HepG2 (cell line): ENCODE results near the gene ZNF845. TPM values are rescaled to one million over a fixed set of nuclear protein-coding genes. Genes with fewer than 3 reads are reported as not detected.
A peak's percentile ranks its signal among the peaks of the same experiment; 100 is the strongest.

ENCODE experiments used
- AGO1 ChIP-seq: fragments of 200-400 bp; formaldehyde crosslinking; IDR thresholded peaks from 2 replicates; pipeline ENCODE4 v1.6.1; 2017; ENCODE audit warnings: mild to moderate bottlenecking, low read depth, low read length, moderate library complexity; ENCODE audit not compliant: poor library complexity, severe bottlenecking
- CAMTA2 ChIP-seq: sonication (generic); formaldehyde crosslinking; IDR thresholded peaks from 2 replicates; pipeline ENCODE4 v1.4.0; 2020; ENCODE audit warnings: mild to moderate bottlenecking, missing genetic modification reagents, borderline replicate concordance
- FOXM1 ChIP-seq: sonication (generic); formaldehyde crosslinking; IDR thresholded peaks from 2 replicates; pipeline ENCODE4 v1.5.0; 2020; ENCODE audit warnings: missing genetic modification reagents
- HIVEP1 ChIP-seq: sonication (generic); formaldehyde crosslinking; IDR thresholded peaks from 2 replicates; pipeline ENCODE4 v1.4.0; 2020; ENCODE audit warnings: mild to moderate bottlenecking, missing genetic modification reagents
- MBD4 ChIP-seq: IDR thresholded peaks from 2 replicates; pipeline ENCODE4 v1.6.1; 2012; ENCODE audit warnings: low read length, inconsistent platforms, borderline replicate concordance
- MEIS1 ChIP-seq: sonication (generic); formaldehyde crosslinking; IDR thresholded peaks from 2 replicates; pipeline ENCODE4 v1.9.0; 2021; ENCODE audit warnings: mild to moderate bottlenecking, missing genetic modification reagents, moderate library complexity, borderline replicate concordance
- MEIS2 ChIP-seq: sonication (generic); formaldehyde crosslinking; IDR thresholded peaks from 2 replicates; pipeline ENCODE4 v1.9.0; 2021; ENCODE audit warnings: mild to moderate bottlenecking, missing genetic modification reagents
- MLLT10 ChIP-seq: sonication (generic); formaldehyde crosslinking; IDR thresholded peaks from 2 replicates; pipeline ENCODE4 v1.4.0; 2020; ENCODE audit warnings: missing genetic modification reagents
- NR2F1 ChIP-seq, 2 experiments: fragments of 450-650 bp in 1 of 2; formaldehyde crosslinking in 1 of 2; IDR thresholded peaks; 2 replicates each; pipeline versions ENCODE4 v1.5.0 to v1.6.1; 2016 to 2020; ENCODE audit warnings: mild to moderate bottlenecking in 1 of 2, missing compliant biosample characterization in 1 of 2, missing genetic modification reagents in 1 of 2, moderate library complexity in 1 of 2
- POLR2G ChIP-seq: fragments of 200-400 bp; formaldehyde crosslinking; IDR thresholded peaks from 2 replicates; pipeline ENCODE4 v1.6.1; 2018; ENCODE audit warnings: mild to moderate bottlenecking, low read depth, low read length, moderate library complexity
- RFX5 ChIP-seq: IDR thresholded peaks from 2 replicates; pipeline ENCODE4 v1.6.1; 2011; ENCODE audit warnings: low read depth, low read length, improper control_type of control experiment
- SALL1 ChIP-seq: sonication (generic); formaldehyde crosslinking; IDR thresholded peaks from 2 replicates; pipeline ENCODE4 v1.8.0; 2022; ENCODE audit warnings: mild to moderate bottlenecking, missing genetic modification reagents
- SNAI1 ChIP-seq: sonication (generic); formaldehyde crosslinking; IDR thresholded peaks from 2 replicates; pipeline ENCODE4 v1.5.0; 2020; ENCODE audit warnings: mild to moderate bottlenecking, missing genetic modification reagents, borderline replicate concordance
- SP4 ChIP-seq: sonication (generic); formaldehyde crosslinking; IDR thresholded peaks from 2 replicates; pipeline ENCODE4 v1.8.1; 2023; ENCODE audit warnings: mild to moderate bottlenecking, missing genetic modification reagents
- TAF15 ChIP-seq: fragments of 200-400 bp; formaldehyde crosslinking; IDR thresholded peaks from one replicate; pipeline ENCODE4 v1.6.1; 2018; ENCODE audit warnings: mild to moderate bottlenecking, low read depth, low read length; ENCODE audit not compliant: poor library complexity, severe bottlenecking
- TBL1XR1 ChIP-seq: fragments of 150-350 bp; IDR thresholded peaks from 2 replicates; pipeline ENCODE4 v1.6.1; 2014; ENCODE audit warnings: borderline replicate concordance, low read length; ENCODE audit not compliant: partially characterized antibody
- TOE1 ChIP-seq: sonication (generic); formaldehyde crosslinking; IDR thresholded peaks from 2 replicates; pipeline ENCODE4 v1.4.0; 2020; ENCODE audit warnings: mild to moderate bottlenecking, missing genetic modification reagents
- ZNF263 ChIP-seq: sonication (generic); formaldehyde crosslinking; IDR thresholded peaks from 2 replicates; pipeline ENCODE4 v1.4.0; 2020; ENCODE audit warnings: missing genetic modification reagents
- ZNF274 ChIP-seq: sonication (generic); formaldehyde crosslinking; IDR thresholded peaks from 2 replicates; pipeline ENCODE4 v1.5.1; 2020; ENCODE audit warnings: mild to moderate bottlenecking, missing genetic modification reagents
- ZNF30 ChIP-seq: sonication (generic); formaldehyde crosslinking; IDR thresholded peaks from 2 replicates; pipeline ENCODE4 v1.5.0; 2020; ENCODE audit warnings: mild to moderate bottlenecking, missing genetic modification reagents
- ZNF337 ChIP-seq: sonication (generic); formaldehyde crosslinking; IDR thresholded peaks from 2 replicates; pipeline ENCODE4 v1.5.1; 2020; ENCODE audit warnings: missing genetic modification reagents, low read depth, mild to moderate bottlenecking, borderline replicate concordance
- ZNF354B ChIP-seq: sonication (generic); formaldehyde crosslinking; IDR thresholded peaks from 2 replicates; pipeline ENCODE4 v1.8.0; 2022; ENCODE audit warnings: mild to moderate bottlenecking, missing genetic modification reagents
- ZNF557 ChIP-seq: sonication (generic); formaldehyde crosslinking; IDR thresholded peaks from 2 replicates; pipeline ENCODE4 v1.4.0; 2020; ENCODE audit warnings: missing genetic modification reagents
- ZNF616 ChIP-seq: sonication (generic); formaldehyde crosslinking; IDR thresholded peaks from 2 replicates; pipeline ENCODE4 v1.5.0; 2020; ENCODE audit warnings: low read depth, mild to moderate bottlenecking, missing genetic modification reagents
- ZNF652 ChIP-seq: IDR thresholded peaks from 2 replicates; pipeline ENCODE4 v1.6.1; 2016; ENCODE audit warnings: low read depth, borderline replicate concordance
- polyA plus RNA-seq, 8 experiments: library from polyadenylated mRNA; depleted of rRNA in 3 of 8; stranded (reverse) in 7 of 8; unstranded in 1 of 8; fragments of >200 nt; fragmentation: Illumina TruSeq in 4 of 8; extraction: Trizol in 4 of 8; gene quantifications; 2 replicates each; pipeline versions ENCODE4 v1.2.1 to v1.2.3, GENCODE V29; 2011 to 2016; ENCODE audit warnings: low read depth in 4 of 8, missing spikeins in 1 of 8, mixed read lengths in 1 of 8; ENCODE audit not compliant: insufficient read depth in 1 of 8
- total RNA-seq, 5 experiments: library from RNA; depleted of rRNA; stranded (reverse); fragments of >200 nt; fragmentation: Illumina TruSeq; extraction: Trizol; gene quantifications; 2 replicates each; pipeline ENCODE4 v1.2.3, GENCODE V29; 2016; ENCODE audit warnings: low read depth in 1 of 5
- TF ChIP-seq, protein P1 (sequence below): sonication (generic); formaldehyde crosslinking; IDR thresholded peaks from 2 replicates; pipeline ENCODE4 v1.5.1; 2020; ENCODE audit warnings: missing genetic modification reagents, mild to moderate bottlenecking, borderline replicate concordance
- TF ChIP-seq, protein P2 (sequence below): sonication (generic); formaldehyde crosslinking; IDR thresholded peaks from 2 replicates; pipeline ENCODE4 v1.4.0; 2020; ENCODE audit warnings: missing genetic modification reagents

ZNF845 gene
- total and polyA plus RNA-seq, 2 of the 13 experiments (the other 11 are each of a cell fraction or from before 2014, with no cell fraction given) = 1.7 to 9.6 TPM

DNA sequence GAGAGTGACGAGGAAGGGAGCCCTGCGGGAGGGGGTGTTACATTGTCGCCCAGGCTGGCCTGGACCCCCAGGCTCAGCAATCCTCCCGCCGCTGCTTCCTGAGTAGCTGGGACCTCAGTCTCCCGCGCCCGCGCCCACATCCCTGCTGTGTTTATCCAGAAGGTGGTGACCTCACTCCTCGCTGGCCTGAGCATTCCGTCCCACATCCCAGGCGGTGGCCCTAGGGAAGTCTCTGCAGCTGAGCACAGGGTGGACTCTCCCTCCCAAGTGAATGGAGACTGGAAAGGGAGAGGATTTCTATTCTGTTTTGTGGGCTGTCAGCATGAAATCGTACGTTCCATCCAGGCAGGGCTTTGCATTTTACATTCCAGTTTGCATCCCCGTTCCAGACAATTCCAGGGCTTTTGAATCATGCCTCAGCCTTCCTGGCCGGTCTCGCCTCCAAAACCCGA, 61.0 kb downstream of the ZNF845 start (continued):
- TF ChIP-seq MBD4 = no peak
- TF ChIP-seq POLR2G = no peak
- TF ChIP-seq, protein P1, sequence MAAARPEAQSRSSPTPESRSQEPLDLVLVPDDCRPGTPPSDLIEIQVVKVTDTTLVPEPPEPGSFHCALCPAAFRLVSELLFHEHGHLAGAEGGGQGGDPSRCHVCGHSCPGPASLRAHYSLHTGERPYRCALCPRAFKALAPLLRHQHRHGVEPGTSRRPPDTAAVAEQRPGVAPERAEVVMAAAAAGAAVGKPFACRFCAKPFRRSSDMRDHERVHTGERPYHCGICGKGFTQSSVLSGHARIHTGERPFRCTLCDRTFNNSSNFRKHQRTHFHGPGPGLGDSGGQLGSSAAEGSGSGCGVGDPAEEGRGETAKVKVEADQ = no peak
- no peak for TF ChIP-seq RFX5
- no peak for TF ChIP-seq ZNF30 (CRISPR knock-in tag)
- TF ChIP-seq ZNF652 (CRISPR knock-in tag) = no peak
- TF ChIP-seq ZNF616 (CRISPR knock-in tag) = no peak
- TF ChIP-seq TOE1 (CRISPR knock-in tag) = no peak
- no peak for TF ChIP-seq ZNF354B (CRISPR knock-in tag)
- no peak for TF ChIP-seq ZNF274 (CRISPR knock-in tag)
- no peak for TF ChIP-seq FOXM1 (CRISPR knock-in tag)
- no peak for TF ChIP-seq MLLT10
- no peak for TF ChIP-seq CAMTA2
- 0 out of 2 replicates have a peak, but pooled peaks have one; percentile 49 for TF ChIP-seq ZNF557 (CRISPR knock-in tag)
- no peak for TF ChIP-seq TBL1XR1
- TF ChIP-seq AGO1 = no peak
- TF ChIP-seq, protein P2, sequence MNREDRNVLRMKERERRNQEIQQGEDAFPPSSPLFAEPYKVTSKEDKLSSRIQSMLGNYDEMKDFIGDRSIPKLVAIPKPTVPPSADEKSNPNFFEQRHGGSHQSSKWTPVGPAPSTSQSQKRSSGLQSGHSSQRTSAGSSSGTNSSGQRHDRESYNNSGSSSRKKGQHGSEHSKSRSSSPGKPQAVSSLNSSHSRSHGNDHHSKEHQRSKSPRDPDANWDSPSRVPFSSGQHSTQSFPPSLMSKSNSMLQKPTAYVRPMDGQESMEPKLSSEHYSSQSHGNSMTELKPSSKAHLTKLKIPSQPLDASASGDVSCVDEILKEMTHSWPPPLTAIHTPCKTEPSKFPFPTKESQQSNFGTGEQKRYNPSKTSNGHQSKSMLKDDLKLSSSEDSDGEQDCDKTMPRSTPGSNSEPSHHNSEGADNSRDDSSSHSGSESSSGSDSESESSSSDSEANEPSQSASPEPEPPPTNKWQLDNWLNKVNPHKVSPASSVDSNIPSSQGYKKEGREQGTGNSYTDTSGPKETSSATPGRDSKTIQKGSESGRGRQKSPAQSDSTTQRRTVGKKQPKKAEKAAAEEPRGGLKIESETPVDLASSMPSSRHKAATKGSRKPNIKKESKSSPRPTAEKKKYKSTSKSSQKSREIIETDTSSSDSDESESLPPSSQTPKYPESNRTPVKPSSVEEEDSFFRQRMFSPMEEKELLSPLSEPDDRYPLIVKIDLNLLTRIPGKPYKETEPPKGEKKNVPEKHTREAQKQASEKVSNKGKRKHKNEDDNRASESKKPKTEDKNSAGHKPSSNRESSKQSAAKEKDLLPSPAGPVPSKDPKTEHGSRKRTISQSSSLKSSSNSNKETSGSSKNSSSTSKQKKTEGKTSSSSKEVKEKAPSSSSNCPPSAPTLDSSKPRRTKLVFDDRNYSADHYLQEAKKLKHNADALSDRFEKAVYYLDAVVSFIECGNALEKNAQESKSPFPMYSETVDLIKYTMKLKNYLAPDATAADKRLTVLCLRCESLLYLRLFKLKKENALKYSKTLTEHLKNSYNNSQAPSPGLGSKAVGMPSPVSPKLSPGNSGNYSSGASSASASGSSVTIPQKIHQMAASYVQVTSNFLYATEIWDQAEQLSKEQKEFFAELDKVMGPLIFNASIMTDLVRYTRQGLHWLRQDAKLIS = no peak
- no peak for TF ChIP-seq SP4 (CRISPR knock-in tag)
- TF ChIP-seq MEIS1 (CRISPR knock-in tag) = no peak
- 0 out of 2 replicates have a peak, but pooled peaks have one; percentile 20 for TF ChIP-seq MEIS2 (CRISPR knock-in tag)
- TF ChIP-seq ZNF263 = peak; percentile 44
- no peak for TF ChIP-seq NR2F1 (CRISPR knock-in tag; IDR thresholded peaks at IDR 0.05)
- peak; percentile 41; the same call in 1 of the 2 replicates for TF ChIP-seq SALL1 (CRISPR knock-in tag)
- TF ChIP-seq SNAI1 (CRISPR knock-in tag) = no peak
- TF ChIP-seq ZNF337 (CRISPR knock-in tag) = no peak
- TF ChIP-seq HIVEP1 = no peak
- no peak for TF ChIP-seq TAF15
